ENCODE results near the gene MSMO1. TPM values are rescaled to one million over a fixed set of nuclear protein-coding genes. Genes with fewer than 3 reads are reported as not detected.

Gene MSMO1
- polyA plus RNA-seq, 6 donors from 2014 or later = 14.3 to 32.7 (median 22.8) TPM

- no peaks in the 10 kb centered on the region for H3K27me3 Mint-ChIP-seq
- H3K36me3 Mint-ChIP-seq = peaks cover 19 to 20% of the 10 kb centered on the region in 2 donors
- ATAC-seq (ENCODE audit: low read depth in 2 of 2) (peak; percentile 56 to 57), DNase-seq (no peak)
- H3K4me1 Mint-ChIP-seq = peaks cover 9 to 14% (median 12%) of the 10 kb centered on the region in 3 donors
- H3K4me3 Mint-ChIP-seq = peak overlapping the region in 7 of 8 donors; percentile 56 to 90 (median 71)
- peak overlapping the region in 5 of 6 donors; percentile 70 to 95 (median 86) for H3K27ac Mint-ChIP-seq
- H3K9me3 Mint-ChIP-seq = no peaks in the 10 kb centered on the region
Observed at GRCh38 chr4:165301833-165302232, 25.6 kb upstream of the MSMO1 start.

- Mint-ChIP-seq H3K27ac (peak overlapping the region in 1 of 6 donors; percentile 10), H3K27me3 (no peaks in the 10 kb centered on the region), H3K4me1 (peaks cover 9 to 14% (median 12%) of the 10 kb centered on the region in 3 donors), H3K4me3 (peak overlapping the region in 2 of 8 donors; percentile 29 to 49), H3K9me3 (no peaks in the 10 kb centered on the region), H3K36me3 (peaks cover 19 to 20% of the 10 kb centered on the region in 2 donors)
- ATAC-seq (ENCODE audit: low read depth in 2 of 2) (no peak), DNase-seq (no peak)
Observed at GRCh38 chr4:165302658-165303057, 24.8 kb upstream of the MSMO1 start.

GRCh38 chr4:165308166-165308565, 19.3 kb upstream of the MSMO1 start:
- H3K4me3 Mint-ChIP-seq = no peak overlapping the region
- H3K36me3 Mint-ChIP-seq = peaks cover 20 to 22% of the 10 kb centered on the region in 2 donors
- H3K27me3 Mint-ChIP-seq = no peaks in the 10 kb centered on the region
- peak overlapping the region in 1 of 6 donors; percentile 32 for H3K27ac Mint-ChIP-seq
- DNase-seq (no peak), ATAC-seq (ENCODE audit: low read depth in 2 of 2) (no peak)
- no peaks in the 10 kb centered on the region for H3K9me3 Mint-ChIP-seq
- H3K4me1 Mint-ChIP-seq = peaks cover 0 to 6% (median 0%) of the 10 kb centered on the region in 3 donors

GRCh38 chr4:165308606-165309005, 18.9 kb upstream of the MSMO1 start:
- no peak for ATAC-seq (ENCODE audit: low read depth in 2 of 2)
- peaks cover 0 to 6% (median 0%) of the 10 kb centered on the region in 3 donors for H3K4me1 Mint-ChIP-seq
- peaks cover 20 to 23% of the 10 kb centered on the region in 2 donors for H3K36me3 Mint-ChIP-seq
- peak overlapping the region in 2 of 6 donors; percentile 32 to 48 for H3K27ac Mint-ChIP-seq
- H3K4me3 Mint-ChIP-seq = no peak overlapping the region
- H3K9me3 Mint-ChIP-seq = no peaks in the 10 kb centered on the region
- H3K27me3 Mint-ChIP-seq = no peaks in the 10 kb centered on the region
- DNase-seq = no peak

- no peak overlapping the region for H3K27ac Mint-ChIP-seq
- no peak overlapping the region for H3K4me3 Mint-ChIP-seq
- H3K4me1 Mint-ChIP-seq = peaks cover 0 to 6% (median 0%) of the 10 kb centered on the region in 3 donors
- H3K9me3 Mint-ChIP-seq = no peaks in the 10 kb centered on the region
- no peaks in the 10 kb centered on the region for H3K27me3 Mint-ChIP-seq
- DNase-seq = no peak
- peaks cover 18 to 25% of the 10 kb centered on the region in 2 donors for H3K36me3 Mint-ChIP-seq
- no peak for ATAC-seq (ENCODE audit: low read depth in 2 of 2)
Observed at GRCh38 chr4:165309456-165309855, 18.0 kb upstream of the MSMO1 start.

GRCh38 chr4:165312506-165312905, 15.0 kb upstream of the MSMO1 start:
- Mint-ChIP-seq H3K27me3 (no peaks in the 10 kb centered on the region), H3K4me3 (no peak overlapping the region), H3K9me3 (no peaks in the 10 kb centered on the region), H3K36me3 (peaks cover 9 to 23% of the 10 kb centered on the region in 2 donors), H3K27ac (no peak overlapping the region), H3K4me1 (peaks cover 0 to 6% (median 0%) of the 10 kb centered on the region in 3 donors)
- ATAC-seq (ENCODE audit: low read depth in 2 of 2) = no peak
- no peak for DNase-seq

GRCh38 chr4:165319030-165319429, 8.4 kb upstream of the MSMO1 start:
- Mint-ChIP-seq H3K4me1 (peaks cover 5 to 10% (median 8%) of the 10 kb centered on the region in 3 donors), H3K9me3 (no peaks in the 10 kb centered on the region), H3K36me3 (peaks cover 0 to 2% of the 10 kb centered on the region in 2 donors), H3K27me3 (no peaks in the 10 kb centered on the region), H3K4me3 (no peak overlapping the region), H3K27ac (no peak overlapping the region)
- DNase-seq (no peak), ATAC-seq (ENCODE audit: low read depth in 2 of 2) (no peak)

GRCh38 chr4:165319509-165319908, 8.0 kb upstream of the MSMO1 start:
- peaks cover 5 to 10% (median 8%) of the 10 kb centered on the region in 3 donors for H3K4me1 Mint-ChIP-seq
- H3K27me3 Mint-ChIP-seq = no peaks in the 10 kb centered on the region
- no peak overlapping the region for H3K4me3 Mint-ChIP-seq
- no peaks in the 10 kb centered on the region for H3K36me3 Mint-ChIP-seq
- DNase-seq = no peak
- ATAC-seq (ENCODE audit: low read depth in 2 of 2) = no peak
- no peaks in the 10 kb centered on the region for H3K9me3 Mint-ChIP-seq
- H3K27ac Mint-ChIP-seq = peak overlapping the region in 1 of 6 donors; percentile 69

- no peaks in the 10 kb centered on the region for H3K27me3 Mint-ChIP-seq
- DNase-seq (no peak), ATAC-seq (ENCODE audit: low read depth in 2 of 2) (no peak)
- H3K9me3 Mint-ChIP-seq = no peaks in the 10 kb centered on the region
- H3K36me3 Mint-ChIP-seq = no peaks in the 10 kb centered on the region
- peak overlapping the region in 2 of 8 donors; percentile 11 to 67 for H3K4me3 Mint-ChIP-seq
- H3K27ac Mint-ChIP-seq = no peak overlapping the region
- peaks cover 5 to 24% (median 19%) of the 10 kb centered on the region in 3 donors for H3K4me1 Mint-ChIP-seq
Observed at GRCh38 chr4:165324236-165324917, 3.1 kb upstream of the MSMO1 start.

GRCh38 chr4:165324918-165325304, 2.6 kb upstream of the MSMO1 start:
- Mint-ChIP-seq H3K27me3 (no peaks in the 10 kb centered on the region), H3K4me3 (no peak overlapping the region), H3K4me1 (peaks cover 9 to 24% (median 19%) of the 10 kb centered on the region in 3 donors), H3K9me3 (no peaks in the 10 kb centered on the region), H3K27ac (peak overlapping the region in 2 of 6 donors; percentile 69 to 92), H3K36me3 (no peaks in the 10 kb centered on the region)
- DNase-seq (no peak), ATAC-seq (ENCODE audit: low read depth in 2 of 2) (no peak)

- DNase-seq = no peak
- H3K27ac Mint-ChIP-seq = peak overlapping the region in 4 of 6 donors; percentile 51 to 92 (median 85)
- peaks cover 15 to 25% (median 22%) of the 10 kb centered on the region in 3 donors for H3K4me1 Mint-ChIP-seq
- H3K4me3 Mint-ChIP-seq = peak overlapping the region in 4 of 8 donors; percentile 20 to 69 (median 60)
- H3K9me3 Mint-ChIP-seq = no peaks in the 10 kb centered on the region
- H3K27me3 Mint-ChIP-seq = no peaks in the 10 kb centered on the region
- no peaks in the 10 kb centered on the region for H3K36me3 Mint-ChIP-seq
- no peak for ATAC-seq (ENCODE audit: low read depth in 2 of 2)
Observed at GRCh38 chr4:165325732-165326512, 1.5 kb upstream of the MSMO1 start.

- ATAC-seq (ENCODE audit: low read depth in 2 of 2) = peak in 1 of 2 donors; percentile 1
- Mint-ChIP-seq H3K4me3 (no peak overlapping the region), H3K27ac (no peak overlapping the region), H3K36me3 (peaks cover under 1 to 9% of the 10 kb centered on the region in 2 donors), H3K4me1 (peaks cover 20 to 30% (median 25%) of the 10 kb centered on the region in 3 donors), H3K27me3 (no peaks in the 10 kb centered on the region), H3K9me3 (no peaks in the 10 kb centered on the region)
- no peak for DNase-seq
Observed at GRCh38 chr4:165326831-165327210, 648 bp upstream of the MSMO1 start.

GRCh38 chr4:165328101-165328425, 594 bp downstream of the MSMO1 start:
- Mint-ChIP-seq H3K9me3 (no peaks in the 10 kb centered on the region), H3K36me3 (peaks cover 5 to 16% of the 10 kb centered on the region in 2 donors), H3K4me1 (peaks cover 29 to 41% (median 34%) of the 10 kb centered on the region in 3 donors), H3K27ac (no peak overlapping the region), H3K27me3 (no peaks in the 10 kb centered on the region), H3K4me3 (no peak overlapping the region)
- ATAC-seq (ENCODE audit: low read depth in 2 of 2) (no peak), DNase-seq (no peak)

GRCh38 chr4:165328708-165329107, 1.2 kb downstream of the MSMO1 start:
- no peak overlapping the region for H3K27ac Mint-ChIP-seq
- H3K27me3 Mint-ChIP-seq = no peaks in the 10 kb centered on the region
- peaks cover 30 to 41% (median 34%) of the 10 kb centered on the region in 3 donors for H3K4me1 Mint-ChIP-seq
- H3K4me3 Mint-ChIP-seq = no peak overlapping the region
- H3K9me3 Mint-ChIP-seq = no peaks in the 10 kb centered on the region
- ATAC-seq (ENCODE audit: low read depth in 2 of 2) (no peak), DNase-seq (no peak)
- peaks cover 5 to 16% of the 10 kb centered on the region in 2 donors for H3K36me3 Mint-ChIP-seq

Data from naive B cell (primary cell).